Caco-2 (cell line): ENCODE measurements around the gene SPATA6. TPM values are rescaled to one million over a fixed set of nuclear protein-coding genes. Genes with fewer than 3 reads are reported as not detected.
"Not testable (repeated sequence)": the region's sequence is repeated elsewhere in the genome, so short reads cannot be mapped to it uniquely, and the experiment has no call there.

Experiments
- BruUV-seq: library from RNA; stranded (reverse); fragments of 400-500 nt; replicated peaks from 2 replicates; lab custom pipeline; 2021; lab: Mats Ljungman, UMichigan
- CTCF ChIA-PET: fragments of 300-600 bp; sonication (Branson Sonifier 250); formaldehyde crosslinking; loops from one replicate; lab custom pipeline; 2022; ENCODE audit warnings: antibody characterized with exemption; lab: Charles Lee
- POLR2A ChIA-PET: fragments of 300-600 bp; sonication (Branson Sonifier 250); formaldehyde crosslinking; loops from one replicate; lab custom pipeline; 2022; ENCODE audit warnings: antibody characterized with exemption; lab: Charles Lee
- DNase-seq, 2 experiments: peaks; one replicate each; pipeline versions ENCODE4 v3.0.0 to v3.0.0-alpha.2; 2020 to 2022
- H3K27me3 ChIP-seq: replicated peaks from 2 replicates; pipeline ENCODE4 v1.6.0; 2011; ENCODE audit warnings: low read length; ENCODE audit not compliant: control insufficient read depth, insufficient read depth
- H3K36me3 ChIP-seq: 2 replicates; pipeline ENCODE4 v1.5.1; 2011; ENCODE audit warnings: low read length; ENCODE audit not compliant: control insufficient read depth, insufficient read depth
- H3K4me1 ChIP-seq: fragments of 250-450 bp; sonication (Bioruptor Pico); 2 replicates; pipeline ENCODE4 v1.5.1; 2020; ENCODE audit warnings: mild to moderate bottlenecking
- H3K4me3 ChIP-seq: 2 replicates; pipeline ENCODE4 v1.5.1; 2011; ENCODE audit warnings: low read depth, mild to moderate bottlenecking, control low read depth, low read length
- H3K9me3 ChIP-seq: fragments of 250-450 bp; sonication (Bioruptor Pico); 2 replicates; pipeline ENCODE4 v1.5.1; 2020; ENCODE audit warnings: mild to moderate bottlenecking, moderate library complexity
- H3K27ac Mint-ChIP-seq: one replicate; pipeline ENCODE4 v1.8.0; 2022; ENCODE audit warnings: mixed read lengths; ENCODE audit not compliant: unreplicated experiment
- H3K27me3 Mint-ChIP-seq: one replicate; pipeline ENCODE4 v1.8.0; 2022; ENCODE audit warnings: mixed read lengths; ENCODE audit not compliant: insufficient read depth, unreplicated experiment
- H3K36me3 Mint-ChIP-seq: one replicate; pipeline ENCODE4 v1.8.0; 2022; ENCODE audit warnings: mild to moderate bottlenecking, mixed read lengths; ENCODE audit not compliant: insufficient read depth, unreplicated experiment
- H3K4me1 Mint-ChIP-seq: one replicate; pipeline ENCODE4 v1.8.0; 2022; ENCODE audit warnings: low read depth, mixed read lengths; ENCODE audit not compliant: unreplicated experiment
- H3K4me3 Mint-ChIP-seq: one replicate; pipeline ENCODE4 v1.8.0; 2022; ENCODE audit warnings: mild to moderate bottlenecking, moderate library complexity, mixed read lengths; ENCODE audit not compliant: unreplicated experiment
- H3K9me3 Mint-ChIP-seq: one replicate; pipeline ENCODE4 v1.8.0; 2022; ENCODE audit warnings: mixed read lengths; ENCODE audit not compliant: unreplicated experiment
- intact Hi-C: fragments of 100-400 bp; cut with micrococcal nuclease; formaldehyde crosslinking; loops from one replicate; pipeline ENCODE4 v1.10.0; 2022; ENCODE audit not compliant: unreplicated experiment
- total RNA-seq: library from RNA; stranded (reverse); gene quantifications from 2 replicates; pipeline ENCODE4 v1.2.3, GENCODE V29; 2022
- TF ChIP-seq, protein P1 (sequence below), 2 experiments: fragments of 200-600 bp in 1 of 2; IDR thresholded peaks; 1 replicate in 1 of 2; 2 replicates in 1 of 2; pipeline versions ENCODE4 v1.5.1 to v1.8.0; 2011 to 2022; ENCODE audit warnings: antibody characterized with exemption in 1 of 2, control low read depth in 1 of 2, inconsistent platforms in 1 of 2, low read depth in 1 of 2, low read length in 1 of 2, mild to moderate bottlenecking in 1 of 2, moderate library complexity in 1 of 2; ENCODE audit not compliant: insufficient read depth in 1 of 2, severe bottlenecking in 1 of 2, unreplicated experiment in 1 of 2

SPATA6 gene
- total RNA-seq, 1 experiment from 2014 or later, result 1.8 TPM

DNA sequence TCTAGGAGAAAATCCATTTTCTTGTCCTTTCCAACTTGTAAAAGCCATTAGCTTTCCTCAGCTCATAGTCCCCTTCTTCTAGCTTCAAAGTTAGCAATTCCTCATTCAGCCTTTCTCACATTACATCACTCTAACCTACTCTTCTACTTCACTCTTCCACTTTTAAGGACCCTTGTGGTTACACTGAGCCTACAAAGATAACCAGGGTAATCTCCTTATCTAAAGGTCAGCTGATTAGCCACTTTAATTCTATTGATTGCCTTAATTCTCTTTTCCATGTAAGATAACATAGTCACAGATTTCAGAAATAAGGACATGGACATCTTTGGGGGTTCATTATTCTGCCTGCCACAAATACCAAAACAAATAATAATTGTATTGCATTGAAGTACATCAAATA lies 8.5 kb upstream of the SPATA6 start:
- intact Hi-C loops, result no loop called here
- BruUV-seq, result no TSS peak
- no peak overlapping the region for H3K4me3 ChIP-seq

DNA sequence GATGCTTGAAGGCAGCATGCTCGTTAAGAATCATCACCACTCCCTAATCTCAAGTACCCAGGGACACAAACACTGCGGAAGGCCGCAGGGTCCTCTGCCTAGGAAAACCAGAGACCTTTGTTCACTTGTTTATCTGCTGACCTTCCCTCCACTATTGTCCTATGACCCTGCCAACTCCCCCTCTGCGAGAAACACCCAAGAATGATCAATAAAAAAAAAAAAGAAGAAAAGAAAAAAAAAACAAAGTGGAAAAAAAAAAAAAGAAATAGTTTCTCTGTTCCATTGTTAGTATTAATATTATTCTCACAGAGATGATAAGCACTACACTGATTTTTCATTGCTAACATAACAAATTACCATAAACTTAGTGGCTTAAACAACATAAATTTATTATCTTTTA lies 8.0 kb upstream of the SPATA6 start:
- H3K4me3 Mint-ChIP-seq, DNase-seq, BruUV-seq, H3K36me3 Mint-ChIP-seq, H3K36me3 ChIP-seq, H3K4me1 Mint-ChIP-seq, H3K27me3 ChIP-seq, H3K9me3 Mint-ChIP-seq, H3K4me1 ChIP-seq, intact Hi-C loops, H3K27me3 Mint-ChIP-seq, CTCF ChIA-PET, H3K9me3 ChIP-seq, H3K27ac Mint-ChIP-seq, H3K4me3 ChIP-seq: not testable (repeated sequence)
- POLR2A ChIA-PET, result interaction anchor here (1.6 kb wide), 1 partner anchor 8 kb away, joined by 5 read pairs; the partner anchor contains the start of gene SPATA6

More for the DNA sequence above, 8.5 kb upstream of the SPATA6 start:
- ChIA-PET POLR2A (interaction anchor here (1.6 kb wide), 1 partner anchor 9 kb away, joined by 5 read pairs; the partner anchor contains the start of gene SPATA6), CTCF (no interaction called here)
- TF ChIP-seq, protein P1, sequence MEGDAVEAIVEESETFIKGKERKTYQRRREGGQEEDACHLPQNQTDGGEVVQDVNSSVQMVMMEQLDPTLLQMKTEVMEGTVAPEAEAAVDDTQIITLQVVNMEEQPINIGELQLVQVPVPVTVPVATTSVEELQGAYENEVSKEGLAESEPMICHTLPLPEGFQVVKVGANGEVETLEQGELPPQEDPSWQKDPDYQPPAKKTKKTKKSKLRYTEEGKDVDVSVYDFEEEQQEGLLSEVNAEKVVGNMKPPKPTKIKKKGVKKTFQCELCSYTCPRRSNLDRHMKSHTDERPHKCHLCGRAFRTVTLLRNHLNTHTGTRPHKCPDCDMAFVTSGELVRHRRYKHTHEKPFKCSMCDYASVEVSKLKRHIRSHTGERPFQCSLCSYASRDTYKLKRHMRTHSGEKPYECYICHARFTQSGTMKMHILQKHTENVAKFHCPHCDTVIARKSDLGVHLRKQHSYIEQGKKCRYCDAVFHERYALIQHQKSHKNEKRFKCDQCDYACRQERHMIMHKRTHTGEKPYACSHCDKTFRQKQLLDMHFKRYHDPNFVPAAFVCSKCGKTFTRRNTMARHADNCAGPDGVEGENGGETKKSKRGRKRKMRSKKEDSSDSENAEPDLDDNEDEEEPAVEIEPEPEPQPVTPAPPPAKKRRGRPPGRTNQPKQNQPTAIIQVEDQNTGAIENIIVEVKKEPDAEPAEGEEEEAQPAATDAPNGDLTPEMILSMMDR (IDR thresholded peaks at IDR 0.05; ENCODE audit: insufficient read depth in 1 of 2, low read depth in 1 of 2, low read length in 1 of 2, severe bottlenecking in 1 of 2, unreplicated experiment in 1 of 2), result no peak
- H3K4me3 Mint-ChIP-seq, result no peak overlapping the region
- no peaks in the 10 kb centered on the region for H3K4me1 ChIP-seq
- no peaks in the 10 kb centered on the region for H3K36me3 ChIP-seq
- no peaks in the 10 kb centered on the region for H3K4me1 Mint-ChIP-seq
- no peaks in the 10 kb centered on the region for H3K9me3 ChIP-seq
- no peak for DNase-seq
- no peaks in the 10 kb centered on the region for H3K9me3 Mint-ChIP-seq
- H3K27ac Mint-ChIP-seq, result no peak overlapping the region
- H3K36me3 Mint-ChIP-seq, result no peaks in the 10 kb centered on the region
- H3K27me3 ChIP-seq, result no peaks in the 10 kb centered on the region
- no peaks in the 10 kb centered on the region for H3K27me3 Mint-ChIP-seq

DNA sequence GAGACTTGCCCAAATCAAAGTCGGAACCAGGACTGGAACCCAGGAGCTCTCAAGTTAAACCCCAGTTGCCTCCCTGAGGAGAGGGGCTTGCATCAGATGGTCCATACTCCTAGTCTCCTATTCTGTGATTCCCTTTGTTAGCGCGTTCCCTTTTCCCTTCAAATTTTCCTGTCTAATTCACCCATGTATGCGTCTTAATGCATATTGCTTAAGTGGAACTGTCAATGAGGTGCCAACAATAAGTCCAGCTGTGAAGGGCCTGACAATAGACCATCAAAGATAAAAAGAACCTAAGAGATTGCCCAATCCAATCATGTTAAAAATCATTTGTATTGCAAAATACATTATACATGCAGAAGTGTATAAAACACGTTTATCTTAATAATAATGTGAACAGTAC lies 634 bp upstream of the SPATA6 start:
- H3K27ac Mint-ChIP-seq, result no peak overlapping the region
- H3K27me3 ChIP-seq, result no peaks in the 10 kb centered on the region
- peak overlapping the region; percentile 88 for H3K4me3 Mint-ChIP-seq
- no peaks in the 10 kb centered on the region for H3K4me1 ChIP-seq
- H3K9me3 ChIP-seq, result no peaks in the 10 kb centered on the region
- intact Hi-C loops, result no loop called here
- peaks cover 6% of the 10 kb centered on the region for H3K4me1 Mint-ChIP-seq
- no peak for DNase-seq
- ChIA-PET POLR2A (interaction anchor here (1.0 kb wide), 1 partner anchor 22 kb away, joined by 3 read pairs; no protein-coding TSS in a partner anchor), CTCF (interaction anchor here (0.7 to 1.7 kb wide), 3 partner anchors 21 to 58 kb away, joined by 3 to 9 read pairs (median 4); no protein-coding TSS in a partner anchor)
- no peaks in the 10 kb centered on the region for H3K36me3 ChIP-seq
- no peaks in the 10 kb centered on the region for H3K9me3 Mint-ChIP-seq
- H3K27me3 Mint-ChIP-seq, result no peaks in the 10 kb centered on the region
- H3K36me3 Mint-ChIP-seq, result peaks cover 5% of the 10 kb centered on the region
- TSS peak; percentile 67 for BruUV-seq
- H3K4me3 ChIP-seq, result peak overlapping the region; percentile 58
- TF ChIP-seq, protein P1 (IDR thresholded peaks at IDR 0.05; ENCODE audit: insufficient read depth in 1 of 2, low read depth in 1 of 2, low read length in 1 of 2, severe bottlenecking in 1 of 2, unreplicated experiment in 1 of 2), result no peak
